HG03378 (cell line): ENCODE measurements around the gene MUCL1.

Experiments used
- ATAC-seq: cut with Tn5 transposase; IDR thresholded peaks from one replicate; pipeline ENCODE4 v1.9.1; 2021; ENCODE audit warnings: mild to moderate bottlenecking, moderate library complexity; ENCODE audit not compliant: unreplicated experiment

Gene MUCL1

GRCh38 chr12:54891717-54892478 is 37.6 kb downstream of the MUCL1 start:
- ATAC-seq: no peak
